Heart left ventricle (tissue), 13 donors: ENCODE measurements around the gene GFRA4.

Experiments used
- CTCF ChIP-seq, 12 donors: fragments of 200-600 bp; sonication (generic) in 4 of 12; IDR thresholded peaks; one replicate each; pipeline versions ENCODE4 v1.5.0 to v1.8.0; 2018 to 2022; ENCODE audit warnings: antibody characterized with exemption in 12 of 12, mild to moderate bottlenecking in 5 of 12
- POLR2A ChIP-seq, 2 donors: fragments of 450-650 bp; IDR thresholded peaks; one replicate each; pipeline ENCODE4 v1.6.1; 2017; ENCODE audit warnings: antibody characterized with exemption in 2 of 2, mild to moderate bottlenecking in 2 of 2, moderate library complexity in 2 of 2
- donor health status: ischemic (EF 13 %, LVEDD 7.1; RV severe dilation, severe dysfunction).
- donor health status: DM: no; HTN: yes; CAD: no.
- donor health status: DM: no; HTN: no; CAD: no.
- donor health status: ischemic (EF 25% LVEDD 6.9; RV normal size, moderate dysfunction).
- donor health status: ischemic (EF 25% LVEDD 5.7; RV mildly dilated, moderate dysfunction).
- donor health status: ischemic (EF 35%, LVEDD 5.7; RV mildly dilated, moderate dysfunction).
- donor health status: nonischemic (EF 11% LVEDD 7.7; RV severe dilation, severe dysfunction).
- donor health status: DM: yes; HTN: yes; CAD: no.
- donor health status: PGD.
- donor health status: ischemic (EF 29% LVEDD 5.4; RV normal size, mild dysfunction).
- donor health status: nonischemic (EF 23%, LVEDD 6.1; RV moderate dilation, normal function).

- no peak for TF ChIP-seq POLR2A (IDR thresholded peaks at IDR 0.05)
- no peak for TF ChIP-seq CTCF (IDR thresholded peaks at IDR 0.05)
These were observed 48.7 kb downstream of the GFRA4 start for GRCh38 chr20:3614466-3614865.
